HG03354 (cell line): ENCODE data around the gene WSB2.
"Not testable (repeated sequence)": the region's sequence is repeated elsewhere in the genome, so short reads cannot be mapped to it uniquely, and the experiment has no call there.

Experiments
- ATAC-seq: cut with Tn5 transposase; IDR thresholded peaks from one replicate; pipeline ENCODE4 v1.9.1; 2021; ENCODE audit warnings: mild to moderate bottlenecking; ENCODE audit not compliant: unreplicated experiment, poor library complexity, severe bottlenecking

WSB2 gene

GRCh38 chr12:118036672-118037411 is 24.1 kb downstream of the WSB2 start:
- ATAC-seq, result no peak

DNA sequence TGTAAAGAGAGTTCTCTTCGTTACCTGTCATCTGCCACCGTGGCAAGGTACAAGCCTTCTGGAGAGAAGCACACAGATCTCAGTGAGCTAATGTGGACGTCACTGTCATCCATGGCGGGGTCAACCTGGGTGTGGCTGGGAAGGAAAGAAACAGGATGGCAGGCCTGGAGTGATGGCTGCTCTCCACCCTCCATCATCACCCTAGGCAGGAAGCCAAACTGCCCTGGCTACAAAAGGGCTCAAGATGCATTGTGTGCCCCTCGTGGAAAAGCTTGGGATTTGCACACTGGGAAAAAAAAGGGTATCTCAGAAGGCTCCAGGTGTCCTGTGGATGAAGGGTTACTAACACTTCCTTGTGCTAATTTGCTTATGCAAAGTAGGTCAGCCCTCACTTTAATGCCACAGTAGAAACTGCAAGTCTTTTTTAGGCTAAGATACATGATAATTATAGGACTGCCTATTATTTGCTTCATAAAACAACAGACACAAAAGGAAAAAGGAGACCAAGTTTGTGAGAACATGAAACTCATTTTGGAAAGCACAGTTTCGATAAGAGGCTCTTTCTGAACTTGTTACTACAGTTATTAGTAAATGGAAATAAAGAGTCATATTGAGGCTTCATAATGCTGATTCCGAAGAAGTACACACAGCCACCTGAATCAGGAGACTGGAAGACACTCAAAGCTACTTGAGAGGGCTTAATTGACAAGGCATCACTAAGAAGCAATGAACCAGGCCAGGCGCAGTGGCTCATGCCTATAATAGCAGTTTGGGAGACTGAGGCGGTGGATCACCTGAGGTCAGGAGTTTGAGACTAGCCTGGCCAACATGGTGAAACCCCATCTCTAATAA is 25.6 kb downstream of the WSB2 start:
- ATAC-seq, result peak; percentile 74

GRCh38 chr12:118034429-118035189 is 26.4 kb downstream of the WSB2 start:
- ATAC-seq, result no peak

DNA sequence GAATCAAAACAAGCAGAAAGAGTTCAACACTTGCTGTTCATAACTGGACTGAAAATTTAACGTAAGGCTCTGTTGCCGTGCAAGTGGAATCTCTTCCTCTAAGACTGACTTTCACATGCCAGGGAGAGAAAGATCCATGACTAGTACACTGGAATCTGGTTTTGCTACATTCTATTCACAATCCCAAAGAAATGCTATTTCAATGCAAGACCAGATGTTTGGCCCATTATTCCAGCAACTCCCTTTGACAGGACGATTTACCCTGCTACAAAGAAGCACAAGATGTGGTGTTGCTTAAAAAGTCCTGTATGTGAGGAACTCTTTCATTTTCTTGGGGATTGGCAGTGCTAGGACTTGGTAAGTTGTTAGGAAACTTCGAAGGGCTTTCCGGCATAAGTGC is 27.1 kb downstream of the WSB2 start:
- no peak for ATAC-seq

DNA sequence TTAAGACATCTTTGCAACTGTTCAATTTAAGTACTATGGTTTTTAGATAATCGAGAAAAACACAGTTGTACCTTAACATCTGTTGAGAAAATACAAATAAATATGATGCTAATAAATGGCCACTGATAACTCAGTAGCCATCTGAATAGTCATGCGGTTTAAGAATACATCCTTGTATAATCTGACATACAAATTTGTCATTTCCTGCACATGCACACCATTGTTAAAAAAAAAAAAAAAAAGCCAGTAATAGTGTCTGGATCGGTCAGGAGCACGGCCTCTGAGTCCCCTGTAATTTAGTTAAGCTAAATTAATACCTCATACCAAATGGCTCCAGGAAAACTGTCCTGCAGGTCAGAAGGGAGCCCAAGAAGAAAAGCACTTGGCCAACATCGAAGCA is 27.7 kb downstream of the WSB2 start:
- ATAC-seq, result no peak

DNA sequence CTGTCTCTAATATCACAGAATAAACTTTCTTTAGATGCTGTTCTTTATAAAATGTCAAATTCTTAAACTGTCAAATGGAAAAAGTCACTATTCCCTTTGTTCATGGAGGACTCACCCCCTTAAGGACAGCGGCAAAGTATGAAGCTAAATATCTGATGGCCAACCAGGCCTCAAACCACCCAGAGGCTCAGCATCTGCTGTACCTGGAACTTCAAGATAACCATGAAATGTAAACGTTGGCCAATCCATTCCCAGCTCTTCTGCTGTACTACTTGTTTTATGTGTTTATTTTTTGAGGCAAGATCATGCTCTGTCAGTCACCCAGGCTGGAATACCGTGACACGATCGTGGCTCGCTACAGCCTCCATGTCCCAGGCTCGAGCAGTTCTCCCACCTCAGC is 28.8 kb downstream of the WSB2 start:
- no peak for ATAC-seq

GRCh38 chr12:118029166-118029565 is 31.8 kb downstream of the WSB2 start:
- no peak for ATAC-seq

DNA sequence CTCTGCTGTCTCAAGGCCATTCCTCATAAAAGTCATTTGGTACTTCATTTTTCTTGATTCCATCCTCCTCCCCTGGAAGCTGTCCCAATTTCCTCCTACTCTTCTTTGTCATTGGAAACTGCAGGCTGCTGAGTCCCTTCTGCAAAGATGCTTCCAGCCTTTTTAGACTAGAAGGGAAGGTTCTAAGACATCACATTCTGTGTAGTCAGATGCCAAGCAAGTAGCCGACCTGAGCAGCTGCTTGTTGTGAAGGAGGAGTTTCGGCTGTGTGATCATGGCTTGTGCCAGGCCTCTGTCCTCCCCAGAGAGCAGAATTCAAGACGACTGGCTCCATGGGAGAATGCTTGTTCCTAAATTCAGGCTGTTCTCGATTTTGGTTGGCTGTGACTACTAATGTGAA is 35.8 kb downstream of the WSB2 start:
- ATAC-seq, result no peak

GRCh38 chr12:118023301-118023860 is 37.6 kb downstream of the WSB2 start:
- ATAC-seq, result no peak

DNA sequence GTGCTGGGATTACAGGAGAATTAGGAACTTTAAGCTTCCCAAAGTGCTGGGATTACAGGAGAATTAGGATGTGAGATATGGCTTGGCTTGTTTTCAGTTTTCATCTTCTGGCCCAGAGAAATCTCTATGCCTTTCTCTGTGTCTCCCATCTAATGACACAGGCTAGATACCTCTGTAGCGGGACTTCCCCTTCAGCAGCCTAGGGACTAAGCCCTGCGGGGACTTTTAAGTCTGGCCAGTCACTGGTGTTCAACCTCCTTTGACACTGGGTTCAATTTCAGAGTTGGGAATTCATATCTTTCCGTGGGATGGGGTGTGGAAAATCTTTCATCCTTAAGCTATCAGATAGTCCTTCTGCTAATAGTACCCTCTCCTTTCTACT is 38.3 kb downstream of the WSB2 start:
- ATAC-seq, result no peak

- ATAC-seq, result not testable (repeated sequence)
These were observed 38.8 kb downstream of the WSB2 start for GRCh38 chr12:118022097-118022727.

DNA sequence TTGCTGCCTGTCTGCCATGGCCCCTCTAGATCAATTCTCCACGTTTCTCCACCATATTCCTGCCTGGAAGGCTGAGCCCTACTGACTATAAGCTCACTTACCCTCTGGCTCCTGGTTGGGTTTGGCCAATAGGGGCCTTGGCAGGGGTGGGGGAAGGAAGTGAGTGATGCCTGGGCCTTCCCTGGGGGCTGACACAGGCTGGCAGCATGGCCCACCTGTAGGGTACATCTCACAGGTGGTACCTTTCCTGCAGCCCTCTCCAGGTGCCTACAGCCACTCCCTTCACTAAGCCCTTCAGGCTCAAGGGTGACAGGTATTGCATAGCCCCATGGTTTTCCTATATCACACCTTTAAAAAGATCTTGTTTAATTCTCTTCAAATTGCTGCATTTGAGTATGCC is 40.9 kb downstream of the WSB2 start:
- ATAC-seq, result no peak

- ATAC-seq, result no peak
These were observed 43.1 kb downstream of the WSB2 start for GRCh38 chr12:118017926-118018325.

DNA sequence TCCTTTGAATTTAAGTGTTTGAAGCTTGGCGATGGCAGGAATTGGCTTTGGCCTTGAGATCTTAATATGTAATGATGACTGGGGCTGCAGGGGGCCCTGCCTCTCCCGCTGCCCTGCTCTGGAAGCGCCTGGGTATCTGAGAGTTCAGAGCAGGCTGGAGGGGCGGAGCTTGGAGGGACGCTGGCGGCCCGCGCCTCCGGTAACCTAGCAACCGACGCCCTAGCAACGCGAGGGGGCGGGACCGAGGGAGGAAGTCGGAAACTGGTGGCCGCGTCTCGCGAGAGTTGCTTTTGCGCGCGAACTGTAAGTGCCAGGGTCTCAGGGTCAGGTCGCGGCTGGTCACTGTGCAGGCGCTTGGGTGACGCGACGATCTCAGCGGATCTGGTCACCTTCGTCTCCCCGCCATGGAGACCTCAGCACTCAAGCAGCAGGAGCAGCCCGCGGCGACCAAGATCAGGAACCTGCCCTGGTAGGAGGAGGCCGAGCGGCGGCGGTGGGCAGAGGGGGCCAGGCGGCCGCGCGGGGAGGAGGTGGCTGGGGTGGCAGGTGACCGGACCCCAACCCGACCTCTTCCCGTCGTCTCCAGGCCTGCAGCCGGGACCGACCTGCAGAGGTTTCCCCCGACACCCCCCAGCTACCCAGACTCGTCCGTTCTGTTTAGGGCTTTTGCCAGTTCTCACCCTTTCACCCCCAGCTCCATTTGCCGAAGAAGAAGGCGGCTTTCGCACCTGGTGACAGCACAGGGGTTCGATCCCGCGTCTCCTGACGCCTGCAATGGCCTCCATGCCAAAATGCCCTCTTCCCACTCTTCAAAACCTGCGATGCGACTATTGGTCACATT is 44.3 kb downstream of the WSB2 start, which contains the start of gene RFC5:
TSS of gene RFC5 (plus strand) at position 280 of the 841 bp plus-strand sequence. CDS start at position 405, 125 bp downstream.
- peak; percentile 97 for ATAC-seq

DNA sequence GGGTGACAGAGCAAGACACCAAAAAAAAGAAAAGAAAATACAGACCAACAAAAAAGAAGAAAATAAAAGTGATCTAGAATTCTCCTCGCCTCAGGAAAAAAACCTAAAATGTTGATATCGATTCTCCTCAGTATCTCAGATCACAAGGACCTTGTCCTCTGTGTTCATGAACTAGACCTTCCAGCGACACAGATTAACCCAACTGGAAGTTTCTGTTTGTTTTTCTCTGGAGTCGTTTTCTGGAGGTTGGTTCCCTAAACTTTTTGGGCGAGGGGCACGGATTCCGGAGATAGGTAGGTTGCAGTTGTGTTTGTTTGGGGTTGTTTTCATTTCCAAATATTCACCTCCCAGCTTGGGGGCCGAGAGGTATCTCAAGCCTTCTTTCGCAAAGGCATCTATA is 45.0 kb downstream of the WSB2 start:
- ATAC-seq, result no peak

GRCh38 chr12:118015306-118015705 is 45.7 kb downstream of the WSB2 start:
- no peak for ATAC-seq

- no peak for ATAC-seq
These were observed 47.7 kb downstream of the WSB2 start for GRCh38 chr12:118013283-118013682.

DNA sequence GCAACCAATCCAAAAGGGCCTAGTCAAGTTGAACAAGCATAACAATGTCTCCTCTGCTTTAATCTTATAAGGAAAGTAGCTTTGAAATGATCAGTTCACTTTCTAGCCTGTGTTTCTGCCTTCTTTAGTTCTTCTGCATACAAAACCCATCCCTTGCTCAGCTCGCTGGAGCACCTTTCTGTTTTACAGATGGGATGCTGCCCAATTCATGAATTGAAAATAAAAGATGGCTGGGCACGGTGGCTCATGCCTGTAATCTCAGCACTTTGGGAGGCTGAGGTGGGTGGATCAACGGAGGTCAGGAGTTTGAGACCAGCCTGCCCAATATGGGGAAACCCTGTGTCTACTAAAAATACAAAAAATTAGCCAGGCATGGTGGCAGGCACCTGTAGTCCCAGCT is 49.0 kb downstream of the WSB2 start:
- no peak for ATAC-seq

DNA sequence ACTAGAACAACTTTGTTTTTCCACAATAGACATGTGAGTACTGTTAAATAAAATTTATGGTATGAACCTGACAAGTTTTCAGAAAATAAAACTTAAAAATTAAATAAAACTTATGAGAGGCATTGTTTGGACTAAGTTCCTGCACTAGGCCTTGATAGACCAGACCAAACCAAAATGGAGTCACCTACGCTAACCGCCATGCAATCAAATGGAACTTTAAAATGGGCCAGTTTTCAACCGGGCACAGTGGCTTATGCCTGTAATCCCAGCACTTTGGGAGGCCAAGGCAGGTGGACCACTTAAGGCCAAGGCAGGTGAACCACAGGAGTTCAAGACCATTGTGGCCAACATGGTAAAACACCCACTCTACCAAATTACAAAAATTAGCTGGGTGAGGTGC is 49.6 kb downstream of the WSB2 start:
- no peak for ATAC-seq
